Measurements from ENCODE around the gene BGLAP.

BGLAP gene

GRCh38 chr1:156212833-156213643, 28.9 kb upstream of the BGLAP start, which contains the start of gene PMF1 (continued):
- peak; percentile 50; the same call in 1 of the 2 replicates for TF ChIP-seq ZNF843 (tag by site-specific recombination; IDR thresholded peaks at IDR 0.05)
- TF ChIP-seq ZNF341 (tag by site-specific recombination; IDR thresholded peaks at IDR 0.05; ENCODE audit: low read depth): peak; percentile 83
- TF ChIP-seq ZNF148 (tag by site-specific recombination; IDR thresholded peaks at IDR 0.05; ENCODE audit: borderline replicate concordance): no peak; the same call in 1 of the 2 replicates
- no peak for TF ChIP-seq ZSCAN18 (tag by site-specific recombination; IDR thresholded peaks at IDR 0.05)
- no peak for TF ChIP-seq CTCF (tag by site-specific recombination; IDR thresholded peaks at IDR 0.05)
- TF ChIP-seq ZNF623 (tag by site-specific recombination; IDR thresholded peaks at IDR 0.05): no peak; the same call in 1 of the 2 replicates
- TF ChIP-seq SP3 (tag by site-specific recombination; IDR thresholded peaks at IDR 0.05): peak; percentile 90
- TF ChIP-seq ZNF394 (tag by site-specific recombination; IDR thresholded peaks at IDR 0.05; ENCODE audit: borderline replicate concordance): peak; percentile 91
- TF ChIP-seq ZNF24 (tag by site-specific recombination; IDR thresholded peaks at IDR 0.05): peak; percentile 68; the same call in 1 of the 2 replicates
- 0 out of 2 replicates have a peak, but pooled peaks have one; percentile 7 for TF ChIP-seq ZNF280D (tag by site-specific recombination; IDR thresholded peaks at IDR 0.05)
- peak; percentile 62; the same call in 1 of the 2 replicates for TF ChIP-seq ZNF692 (tag by site-specific recombination; IDR thresholded peaks at IDR 0.05)
- TF ChIP-seq BCL11B (tag by site-specific recombination; IDR thresholded peaks at IDR 0.05; ENCODE audit: low read depth): peak; percentile 56; the same call in 1 of the 2 replicates
- no peak for TF ChIP-seq ZNF202 (tag by site-specific recombination; IDR thresholded peaks at IDR 0.05; ENCODE audit: borderline replicate concordance)
- no peak for TF ChIP-seq ZNF350 (tag by site-specific recombination; IDR thresholded peaks at IDR 0.05)
- no peak for TF ChIP-seq ZNF791 (tag by site-specific recombination; IDR thresholded peaks at IDR 0.05)
- peak; percentile 59 for TF ChIP-seq INSM2 (tag by site-specific recombination; IDR thresholded peaks at IDR 0.05)
- TF ChIP-seq ZNF362 (tag by site-specific recombination; IDR thresholded peaks at IDR 0.05): 0 out of 2 replicates have a peak, but pooled peaks have one; percentile 23
- peak; percentile 38; the same call in 1 of the 2 replicates for TF ChIP-seq OVOL3 (tag by site-specific recombination; IDR thresholded peaks at IDR 0.05)
- TF ChIP-seq TRIM28 (IDR thresholded peaks at IDR 0.05; ENCODE audit: borderline replicate concordance, low read length): peak; percentile 30; the same call in 1 of the 2 replicates
- TF ChIP-seq ZNF354C (tag by site-specific recombination; IDR thresholded peaks at IDR 0.05; ENCODE audit: borderline replicate concordance, low read depth): no peak
- no peak for TF ChIP-seq ZNF792 (tag by site-specific recombination; IDR thresholded peaks at IDR 0.05)
- no peak for TF ChIP-seq ZNF776 (tag by site-specific recombination; IDR thresholded peaks at IDR 0.05; ENCODE audit: borderline replicate concordance)
- no peak for TF ChIP-seq ZNF544 (tag by site-specific recombination; IDR thresholded peaks at IDR 0.05)
- TF ChIP-seq HOXC10 (CRISPR knock-in tag; IDR thresholded peaks at IDR 0.05): no peak
- 0 out of 2 replicates have a peak, but pooled peaks have one; percentile 42 for TF ChIP-seq KLF7 (tag by site-specific recombination; IDR thresholded peaks at IDR 0.05; ENCODE audit: borderline replicate concordance)

Data from HEK293 (cell line).